HG03432 (cell line): ENCODE data around the gene CCDC106.

Experiments used
- ATAC-seq: cut with Tn5 transposase; IDR thresholded peaks from one replicate; pipeline ENCODE4 v1.9.1; 2021; ENCODE audit warnings: mild to moderate bottlenecking, moderate library complexity; ENCODE audit not compliant: unreplicated experiment

CCDC106 gene

DNA sequence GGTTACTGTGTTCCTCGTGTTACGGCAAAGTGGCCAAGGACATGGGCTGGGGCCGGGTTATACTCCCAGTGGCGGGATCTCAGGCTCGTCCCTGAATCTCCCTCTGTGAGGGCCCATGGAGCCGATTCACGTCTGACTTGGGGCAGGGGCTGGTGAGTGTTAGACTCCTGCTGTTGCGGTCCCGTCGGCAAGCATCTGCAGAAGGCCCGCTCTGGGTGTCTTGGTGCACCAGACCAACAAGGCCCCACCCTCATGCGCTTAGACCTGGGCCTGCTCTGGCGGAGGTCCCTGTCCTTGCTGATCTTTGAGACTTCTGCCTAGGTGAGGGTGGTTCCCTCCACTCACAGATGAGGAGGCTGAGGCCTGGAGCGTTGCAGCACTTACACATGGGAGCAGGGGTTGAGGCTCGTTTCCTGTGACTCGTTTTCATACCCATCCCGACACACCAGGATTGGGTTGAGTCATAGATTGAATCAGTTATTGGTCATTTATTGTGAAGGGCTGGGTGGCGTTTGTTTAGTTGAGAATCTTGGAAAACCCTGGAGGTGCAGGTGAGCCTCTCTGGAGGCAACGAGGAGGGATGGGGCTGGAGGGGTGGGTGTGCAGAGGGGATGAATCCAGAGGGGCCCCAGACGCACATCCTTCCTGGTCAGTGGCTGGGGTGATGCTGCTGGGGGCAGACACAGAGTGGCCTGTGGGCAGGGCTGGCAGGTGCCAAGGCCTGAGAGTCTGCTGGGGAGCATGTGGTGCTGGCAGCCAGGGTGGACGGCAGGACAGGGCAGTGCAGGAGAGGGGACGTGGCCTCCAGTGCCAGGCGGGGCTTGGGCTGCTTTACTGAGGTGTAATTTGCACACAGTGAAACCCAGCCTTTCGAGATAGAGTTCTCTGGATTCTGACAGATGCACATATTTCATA, 31.6 kb downstream of the CCDC106 start:
- no peak for ATAC-seq

DNA sequence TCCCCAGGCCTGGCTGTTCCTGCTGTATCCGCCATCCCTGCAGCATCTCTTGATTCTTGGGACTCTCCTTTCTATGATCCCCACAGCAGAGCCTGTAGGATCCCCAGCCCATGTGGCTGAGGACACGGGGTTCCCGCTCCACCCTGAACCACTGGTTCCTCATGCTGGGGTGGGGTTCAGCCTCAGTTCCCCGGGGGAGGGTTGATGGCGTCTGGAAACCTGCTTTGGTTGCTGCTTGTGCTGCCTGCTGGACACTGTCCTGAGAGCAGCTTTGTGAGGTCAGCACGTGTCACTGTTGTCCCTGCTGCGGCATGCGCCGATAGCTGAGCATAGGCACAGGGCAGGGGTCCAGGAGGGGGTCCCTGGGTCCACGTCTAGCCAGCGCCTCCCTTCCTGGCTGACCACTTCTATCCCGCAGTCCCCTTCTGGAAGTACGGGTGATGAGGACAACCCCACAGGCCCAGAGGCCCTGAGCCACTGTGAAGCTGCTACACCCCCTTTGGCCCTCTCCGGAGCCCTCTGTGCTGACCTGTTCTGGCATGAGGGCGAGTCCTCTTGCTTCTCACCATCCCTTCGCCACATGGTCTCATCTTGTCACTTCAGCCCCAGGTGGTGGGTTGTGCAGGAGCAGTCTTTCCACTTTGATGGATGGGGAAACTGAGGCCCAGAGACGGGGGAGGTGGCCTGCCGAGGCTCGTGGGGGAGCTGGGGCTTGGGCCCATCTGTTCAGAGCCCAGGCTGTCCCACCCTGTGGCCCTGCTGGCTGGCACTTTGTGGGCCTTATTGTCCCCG, 32.5 kb downstream of the CCDC106 start:
- no peak for ATAC-seq

DNA sequence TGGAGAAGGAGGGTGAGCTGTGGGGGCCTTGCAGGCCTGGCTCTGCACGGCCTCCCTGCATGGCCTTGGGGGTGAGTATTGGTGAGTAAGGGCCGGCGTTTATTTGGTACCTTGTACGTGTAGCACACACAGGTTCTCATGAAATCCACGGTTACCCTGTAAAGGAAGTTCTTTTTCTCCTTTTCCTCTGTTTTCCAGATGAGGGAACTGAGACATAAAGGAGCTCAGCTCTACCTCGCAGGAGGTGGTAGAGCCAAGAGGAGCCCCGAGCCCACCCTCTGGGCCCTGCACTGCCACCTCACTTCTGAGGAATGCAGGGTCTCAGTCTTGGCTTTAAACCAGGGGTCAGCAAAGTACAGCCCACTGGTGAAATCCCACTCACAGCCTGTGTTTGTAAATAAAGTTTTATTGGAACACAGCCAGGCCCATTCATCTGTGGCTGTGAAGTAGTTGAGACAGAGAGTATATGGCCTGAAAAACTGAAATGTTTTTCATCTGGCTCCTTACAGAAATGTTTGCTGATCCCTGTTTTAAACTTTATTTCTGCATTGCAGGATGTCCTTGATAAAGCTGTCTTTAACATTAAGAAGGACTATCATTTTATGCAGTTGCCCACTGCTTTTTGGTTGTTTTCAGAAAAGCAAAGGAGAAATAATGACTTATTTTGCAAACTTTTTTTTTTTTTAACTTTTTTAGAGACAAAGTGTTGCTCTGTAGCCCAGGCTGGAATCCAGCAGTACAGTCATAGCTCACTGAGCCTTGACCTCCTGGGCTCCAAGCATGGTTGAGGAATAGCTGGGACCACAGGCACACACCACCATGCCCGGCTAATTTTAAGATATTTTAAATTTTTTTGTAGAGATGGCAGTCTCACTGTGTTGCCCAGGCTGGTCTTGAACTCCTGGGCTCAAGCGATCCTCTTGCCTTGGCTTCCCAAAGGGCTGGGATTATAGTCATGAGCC, 33.4 kb downstream of the CCDC106 start:
- no peak for ATAC-seq

DNA sequence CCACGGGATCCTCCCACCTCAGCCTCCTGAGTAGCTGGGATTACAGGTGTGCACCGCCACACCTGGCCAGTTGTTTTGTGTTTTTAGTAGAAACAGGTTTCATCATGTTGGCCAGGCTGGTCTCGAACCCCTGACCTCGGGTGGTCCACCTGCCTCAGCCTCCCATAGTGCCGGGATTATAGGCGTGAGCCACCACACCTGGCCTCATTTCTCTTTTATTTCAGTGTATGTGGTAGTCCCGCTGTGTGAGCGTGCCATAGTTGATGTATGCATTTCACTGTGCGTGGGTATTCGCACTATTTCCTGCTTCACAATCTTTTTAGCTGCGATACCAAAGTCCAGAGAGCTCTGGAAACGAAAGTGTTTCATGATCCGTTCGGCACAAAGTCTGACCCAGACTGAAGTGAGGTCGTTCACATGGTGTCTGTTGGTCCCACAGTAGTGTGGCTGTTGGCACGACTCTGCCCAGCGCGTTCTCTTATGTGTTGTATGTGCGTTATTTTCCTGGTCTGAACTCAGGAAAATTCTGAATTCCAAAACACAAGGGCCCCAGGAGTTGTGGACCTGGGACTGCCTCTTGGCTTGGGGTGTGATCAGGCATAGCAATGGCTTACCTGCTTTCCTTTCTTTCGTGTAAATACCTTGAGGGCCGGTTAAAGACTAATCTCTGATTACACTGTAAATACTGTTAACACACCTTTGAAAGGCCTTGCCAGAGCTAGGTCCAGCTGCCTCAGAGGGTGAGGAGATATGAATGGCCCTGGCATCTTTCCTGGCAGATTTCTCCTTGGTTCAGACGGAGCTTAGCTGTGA, 35.6 kb downstream of the CCDC106 start:
- no peak for ATAC-seq

DNA sequence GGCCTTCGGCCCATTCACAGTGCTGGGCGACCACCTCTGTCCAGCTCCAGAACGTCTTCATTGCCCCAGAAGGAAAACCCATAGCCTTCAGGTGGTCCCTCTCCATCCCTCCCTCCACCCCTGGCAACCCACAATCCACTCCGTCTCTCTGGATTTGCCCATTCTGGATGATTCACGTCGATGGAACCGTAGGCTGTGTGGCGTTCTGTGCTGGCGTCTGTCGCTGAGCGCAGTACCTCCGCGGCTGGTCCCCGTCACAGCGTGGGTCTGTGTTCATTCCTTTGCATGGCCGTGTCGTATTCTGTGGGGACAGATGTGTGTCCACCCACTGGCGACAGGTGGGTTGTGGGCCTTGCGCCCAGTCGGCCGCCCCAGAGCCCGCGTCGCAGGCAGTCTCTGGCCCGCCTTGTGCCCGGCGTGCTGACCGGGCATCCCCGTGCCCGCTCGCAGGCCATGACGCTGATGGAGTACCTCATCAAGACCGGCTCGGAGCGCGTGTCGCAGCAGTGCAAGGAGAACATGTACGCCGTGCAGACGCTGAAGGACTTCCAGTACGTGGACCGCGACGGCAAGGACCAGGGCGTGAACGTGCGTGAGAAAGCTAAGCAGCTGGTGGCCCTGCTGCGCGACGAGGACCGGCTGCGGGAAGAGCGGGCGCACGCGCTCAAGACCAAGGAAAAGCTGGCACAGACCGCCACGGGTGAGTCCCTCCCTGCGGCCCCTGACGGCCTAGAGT, 37.1 kb downstream of the CCDC106 start:
- no peak for ATAC-seq

DNA sequence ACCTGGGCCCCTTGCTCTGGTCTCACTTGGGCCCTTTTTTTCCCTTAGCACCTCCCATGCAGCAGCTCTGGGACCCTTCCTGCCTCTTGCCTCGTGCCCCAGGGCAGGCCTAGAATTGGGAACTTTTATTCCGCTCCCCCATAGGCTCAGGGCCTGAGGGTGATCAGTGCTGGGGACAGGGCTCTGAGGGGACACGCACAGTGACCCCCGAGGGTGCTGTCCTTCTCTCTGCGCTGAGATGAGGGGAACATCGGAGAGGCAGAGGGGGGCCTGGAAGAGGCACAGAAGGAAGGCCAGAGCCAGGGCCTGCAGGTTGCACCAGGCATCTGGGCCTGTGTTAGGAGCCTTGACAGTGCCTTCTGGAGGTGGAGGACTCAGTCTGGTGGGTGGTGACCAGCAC, 37.8 kb downstream of the CCDC106 start:
- no peak for ATAC-seq

DNA sequence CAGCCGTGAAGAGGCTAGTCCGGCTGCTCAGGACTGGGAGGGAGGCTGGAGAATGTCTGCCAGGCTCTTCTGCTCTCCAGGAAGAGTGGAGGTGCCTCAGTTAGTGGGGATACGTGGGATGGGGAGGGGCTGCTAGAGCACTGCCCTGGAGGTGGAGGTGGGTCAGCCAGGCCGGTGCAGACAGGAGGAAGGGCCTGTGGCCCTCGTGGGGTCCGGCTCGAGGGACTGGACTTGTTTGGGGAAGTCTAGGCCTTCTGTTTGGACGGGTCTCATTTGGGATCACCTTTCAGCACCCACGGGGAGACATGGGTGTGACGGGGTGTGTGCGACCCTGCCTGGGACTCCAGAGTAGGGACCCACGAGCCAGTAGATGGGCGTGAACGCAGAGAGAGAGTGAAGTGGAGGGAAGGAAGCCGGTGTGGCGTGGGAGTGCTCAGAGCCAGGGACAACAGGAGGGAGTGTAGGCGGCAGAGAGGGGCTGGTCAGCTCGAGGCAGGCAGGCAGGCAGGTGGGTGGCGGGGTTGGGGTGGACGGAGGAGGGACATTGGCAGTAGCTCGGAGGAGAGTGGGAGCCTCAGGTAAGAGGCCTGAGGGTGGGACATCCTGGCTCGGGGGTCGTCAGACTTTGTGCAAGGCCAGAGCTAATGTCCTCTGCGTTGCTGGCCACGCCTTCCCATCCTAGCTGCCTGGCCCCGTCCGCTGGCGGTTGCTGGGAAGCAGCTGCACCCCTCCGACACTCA, 38.5 kb downstream of the CCDC106 start:
- no peak for ATAC-seq

DNA sequence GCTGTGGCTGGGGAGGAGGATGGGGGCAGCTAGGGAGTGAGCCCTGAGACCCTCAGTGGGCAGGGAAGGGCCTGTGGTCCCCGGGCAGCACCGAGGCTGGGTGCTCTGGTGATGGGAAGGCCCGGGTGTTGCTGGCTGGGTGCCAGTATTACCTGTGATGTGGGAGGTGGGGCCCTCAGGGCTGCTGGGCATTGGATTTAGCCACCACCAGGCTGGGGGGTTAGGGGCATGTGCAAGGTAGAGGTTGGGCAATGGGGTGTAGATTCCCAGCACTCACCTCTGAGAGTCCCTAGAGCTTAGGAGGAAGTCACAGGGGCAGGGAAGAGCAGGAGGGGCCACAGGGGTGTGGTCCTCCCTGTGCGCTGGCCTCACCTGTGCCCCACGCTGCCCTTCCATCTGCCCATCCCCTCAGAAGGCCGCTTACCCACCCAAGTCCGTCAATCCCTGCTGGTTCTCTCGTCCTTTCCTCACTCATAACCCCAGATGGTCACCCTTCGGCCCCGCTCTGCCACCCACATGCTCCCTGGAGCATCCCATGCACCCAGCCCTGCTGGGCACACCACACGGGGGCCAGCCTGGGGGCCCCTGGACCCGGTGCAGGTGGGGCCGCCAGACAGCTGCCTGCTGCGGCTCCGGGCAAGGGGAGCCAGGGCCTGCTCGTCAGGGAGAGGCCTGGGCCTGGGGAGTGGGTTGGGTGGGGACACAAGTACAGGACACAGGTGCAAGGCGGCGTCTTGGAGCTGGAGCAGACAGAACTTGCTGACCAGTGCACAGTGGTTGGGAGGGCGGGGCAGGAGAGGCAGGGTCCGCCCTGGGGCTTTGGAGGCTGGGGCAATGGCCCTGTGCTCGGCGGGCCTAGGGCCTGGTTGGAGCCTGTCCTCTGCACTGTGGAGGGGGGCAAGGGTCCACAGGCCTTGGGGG, 39.5 kb downstream of the CCDC106 start:
- ATAC-seq = no peak

DNA sequence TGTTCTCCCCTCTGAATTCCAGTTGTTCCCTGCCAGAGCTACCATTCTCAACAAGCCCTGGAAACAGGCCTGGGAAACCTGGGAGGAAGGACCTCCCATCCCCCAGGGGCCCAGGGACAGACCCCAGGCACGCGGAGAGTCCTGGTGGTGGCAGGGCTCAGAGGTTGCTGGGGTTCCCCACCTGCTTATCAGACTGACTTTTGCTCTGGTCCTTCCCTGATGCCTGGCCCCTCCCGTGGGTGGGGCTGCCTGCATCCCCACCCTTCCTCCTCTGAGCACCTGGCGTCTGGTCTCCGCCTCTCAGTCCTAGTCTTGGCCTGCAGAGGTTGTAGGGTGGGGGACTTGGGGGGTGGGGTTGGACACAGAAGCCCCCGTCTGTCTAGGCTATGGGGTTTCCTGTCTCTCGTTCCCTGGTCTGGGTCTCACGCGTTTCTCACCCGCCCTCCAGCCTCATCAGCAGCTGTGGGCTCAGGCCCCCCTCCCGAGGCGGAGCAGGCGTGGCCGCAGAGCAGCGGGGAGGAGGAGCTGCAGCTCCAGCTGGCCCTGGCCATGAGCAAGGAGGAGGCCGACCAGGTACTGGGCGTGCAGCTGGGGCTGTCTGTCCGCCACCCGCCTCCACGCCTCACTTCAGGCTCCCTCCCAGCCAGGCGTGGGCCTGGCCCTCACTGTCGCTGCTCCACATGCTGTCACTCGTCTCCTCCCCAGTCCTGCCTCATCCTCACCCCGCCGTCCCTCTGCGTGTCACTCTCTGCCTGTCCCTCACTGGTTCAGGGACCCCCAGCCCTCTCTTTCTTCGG, 40.6 kb downstream of the CCDC106 start:
- no peak for ATAC-seq

DNA sequence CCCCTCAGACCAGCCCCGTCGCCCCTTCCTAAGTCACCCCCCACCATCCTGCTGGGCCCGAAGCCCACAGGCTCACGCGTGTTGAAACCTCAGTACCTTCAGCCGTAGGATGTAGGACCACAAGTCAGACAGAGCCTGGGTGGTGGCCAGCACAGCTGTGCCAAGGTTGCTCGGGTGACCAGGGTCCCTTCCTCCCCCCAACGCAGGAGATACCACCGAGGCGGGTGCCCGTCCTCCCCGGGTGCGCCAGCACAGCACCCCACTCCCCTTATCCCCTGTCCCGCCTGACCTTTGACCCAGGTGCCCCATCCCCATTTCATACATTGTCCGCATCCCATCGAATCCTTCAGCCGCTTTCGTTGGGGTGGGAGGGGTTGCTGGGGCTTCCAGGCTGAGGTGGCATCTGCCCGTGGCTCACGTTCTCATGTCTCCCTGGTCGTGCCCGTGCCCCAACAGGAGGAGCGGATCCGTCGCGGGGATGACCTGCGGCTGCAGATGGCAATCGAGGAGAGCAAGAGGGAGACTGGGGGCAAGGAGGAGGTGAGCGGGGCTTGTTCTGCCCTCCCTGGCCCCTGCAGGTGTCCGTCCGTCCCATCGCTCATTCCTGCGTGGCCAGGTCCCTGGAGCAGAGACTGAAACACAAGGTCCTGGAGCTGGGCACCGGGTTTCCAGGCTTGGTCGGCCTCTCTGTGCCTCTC, 41.5 kb downstream of the CCDC106 start:
- no peak for ATAC-seq

DNA sequence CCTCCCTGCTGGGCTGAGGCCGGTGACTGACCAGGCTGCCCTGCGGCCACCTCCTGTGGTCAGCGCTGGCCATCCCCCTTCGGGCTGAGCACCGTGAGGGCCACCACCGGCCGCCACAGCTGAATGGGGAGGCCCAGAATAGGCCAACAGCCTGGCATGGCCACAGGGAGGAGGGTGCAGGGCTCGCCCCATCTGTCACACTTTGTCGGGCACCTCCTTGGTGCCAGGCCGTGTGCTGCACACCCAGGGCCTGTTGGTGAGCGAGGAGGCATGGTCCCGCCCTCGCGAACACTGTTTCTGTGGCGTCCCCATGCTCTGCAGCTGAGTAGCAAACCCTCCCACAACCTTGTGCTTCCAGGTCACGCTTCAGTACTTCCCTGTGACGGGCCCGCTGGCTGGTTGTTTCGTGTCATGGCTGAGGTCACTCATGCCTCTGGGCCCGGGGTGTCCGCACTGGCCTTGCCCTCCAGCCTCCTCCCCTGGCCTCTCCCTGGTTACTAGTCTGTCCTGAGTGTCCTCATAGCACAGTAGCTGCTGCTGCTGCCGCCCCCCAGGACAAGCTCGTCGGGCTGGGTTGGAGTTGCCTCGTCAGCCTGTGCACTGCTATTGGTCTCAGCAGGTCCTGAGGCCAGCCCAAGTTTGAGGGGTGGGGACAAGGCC, 42.2 kb downstream of the CCDC106 start:
- ATAC-seq = no peak

DNA sequence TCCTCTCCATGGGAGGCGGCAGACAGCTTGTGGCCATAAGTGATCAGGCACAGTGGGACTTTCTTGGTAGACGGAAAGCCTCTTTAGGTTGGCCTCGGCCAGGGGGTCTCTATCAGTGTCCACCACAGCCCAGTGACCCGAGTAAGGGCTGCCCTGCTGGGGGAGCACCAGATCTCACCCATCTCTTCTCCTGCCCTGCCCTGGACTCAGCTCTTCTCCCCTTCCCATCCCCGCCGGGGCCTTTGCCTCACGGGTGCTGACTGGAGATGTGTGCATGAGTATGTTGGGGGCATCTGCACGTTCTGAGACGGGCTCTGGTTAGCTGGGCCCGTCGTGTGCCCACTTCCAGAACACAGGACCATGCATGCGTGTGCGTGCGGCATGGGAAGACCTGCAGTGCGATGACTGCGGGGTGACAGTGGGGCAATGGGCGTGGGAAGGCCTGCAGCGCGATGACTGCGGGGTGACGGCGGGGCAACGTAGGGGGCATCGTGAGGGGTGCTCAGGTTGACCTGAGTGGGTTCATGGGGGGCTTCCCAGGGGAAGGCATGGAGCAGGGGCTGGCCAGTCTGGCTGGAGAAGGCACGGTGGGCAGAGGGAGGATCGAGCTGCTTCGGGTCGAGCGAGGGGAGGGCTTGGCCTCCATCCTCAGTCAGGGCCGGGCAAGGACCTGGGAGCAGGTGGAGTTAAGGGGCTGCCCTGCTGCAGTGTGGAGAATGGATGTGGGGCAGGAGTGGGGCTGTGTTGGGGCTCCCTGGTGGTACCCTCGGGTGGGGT, 42.9 kb downstream of the CCDC106 start:
- ATAC-seq = no peak

DNA sequence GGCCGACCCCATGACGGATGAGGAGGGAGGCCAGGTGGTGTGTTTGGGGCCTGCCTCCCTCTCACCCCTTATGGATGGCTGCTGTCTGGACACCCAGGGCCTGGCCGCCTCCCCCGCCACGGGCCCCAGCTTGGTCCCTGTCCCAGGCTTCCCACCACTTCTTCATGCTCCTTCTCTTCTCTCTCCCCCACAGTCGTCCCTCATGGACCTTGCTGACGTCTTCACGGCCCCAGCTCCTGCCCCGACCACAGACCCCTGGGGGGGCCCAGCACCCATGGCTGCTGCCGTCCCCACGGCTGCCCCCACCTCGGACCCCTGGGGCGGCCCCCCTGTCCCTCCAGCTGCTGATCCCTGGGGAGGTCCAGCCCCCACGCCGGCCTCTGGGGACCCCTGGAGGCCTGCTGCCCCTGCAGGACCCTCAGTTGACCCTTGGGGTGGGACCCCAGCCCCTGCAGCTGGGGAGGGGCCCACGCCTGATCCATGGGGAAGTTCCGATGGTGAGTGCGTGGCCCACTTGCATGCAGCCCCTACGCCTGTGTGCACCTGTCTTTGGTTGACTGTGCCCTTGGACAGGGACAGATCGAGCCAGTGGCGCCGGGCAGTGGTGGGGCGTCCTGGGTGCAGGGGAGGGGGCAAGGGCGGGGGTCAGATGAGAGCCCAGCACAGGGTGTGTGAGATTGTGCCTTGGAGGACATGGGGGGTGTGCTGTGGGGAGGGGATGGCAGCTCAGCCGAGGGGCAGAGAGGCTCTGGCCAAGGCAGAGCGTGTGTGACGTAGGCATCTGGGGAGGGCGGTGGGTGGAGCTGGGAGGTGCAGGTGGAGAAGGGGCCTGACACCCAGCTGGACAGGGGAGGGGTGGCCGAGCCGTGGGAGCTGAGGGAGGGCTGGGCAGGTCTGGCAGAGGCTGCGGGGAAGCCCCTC, 43.8 kb downstream of the CCDC106 start:
- ATAC-seq = no peak

DNA sequence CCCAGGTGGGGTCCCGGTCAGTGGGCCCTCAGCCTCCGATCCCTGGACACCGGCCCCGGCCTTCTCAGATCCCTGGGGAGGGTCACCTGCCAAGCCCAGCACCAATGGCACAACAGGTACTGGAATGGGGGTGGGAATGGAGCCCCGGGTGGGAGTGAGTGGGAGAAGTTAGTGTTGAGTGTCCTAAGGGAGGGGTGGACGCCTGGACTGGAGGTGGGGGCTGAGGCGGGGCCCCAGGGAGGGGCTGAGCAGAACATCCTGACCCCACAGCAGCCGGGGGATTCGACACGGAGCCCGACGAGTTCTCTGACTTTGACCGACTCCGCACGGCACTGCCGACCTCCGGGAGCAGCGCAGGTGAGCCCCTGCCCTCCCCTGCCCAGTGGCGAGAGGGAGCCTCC, 44.7 kb downstream of the CCDC106 start:
- no peak for ATAC-seq
